Measurements from ENCODE around the gene WNT7B. TPM values are rescaled to one million over a fixed set of nuclear protein-coding genes. Genes with fewer than 3 reads are reported as not detected.

Gene WNT7B
- total RNA-seq, 2 experiments from 2014 or later, result not detected

DNA sequence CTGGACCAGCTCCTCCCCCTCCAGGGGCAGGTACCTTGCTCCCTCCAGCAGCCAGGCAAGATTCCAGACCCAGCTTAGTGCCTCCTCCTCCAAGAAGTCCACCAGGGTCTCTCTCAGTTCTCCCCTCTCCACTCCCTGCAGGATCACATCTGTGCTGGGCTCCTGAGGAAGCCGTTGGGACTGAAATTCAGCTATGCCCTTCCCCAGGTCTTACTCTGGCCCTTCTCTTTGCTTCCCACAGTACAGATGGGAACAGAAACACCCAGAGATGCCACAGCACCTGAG is 14.6 kb downstream of the WNT7B start:
- Mint-ChIP-seq H3K27me3 (peaks cover 7% of the 10 kb centered on the region), H3K36me3 (ENCODE audit: low read depth) (no peaks in the 10 kb centered on the region), H3K4me3 (no peak overlapping the region), H3K4me1 (ENCODE audit: low read depth) (no peaks in the 10 kb centered on the region), H3K9me3 (no peaks in the 10 kb centered on the region), H3K27ac (no peak overlapping the region)
- Histone ChIP-seq H3K9me3 (ENCODE audit: control insufficient read depth in 1 of 2, insufficient read depth in 1 of 2, low read length in 2 of 2) (peaks cover 0 to 3% of the 10 kb centered on the region in 2 experiments), H3K27me3 (ENCODE audit: control insufficient read depth in 1 of 2, insufficient read depth in 2 of 2, low read length in 2 of 2) (peaks cover 0 to 2% of the 10 kb centered on the region in 2 experiments), H3K27ac (ENCODE audit: low read depth in 1 of 2, low read length in 2 of 2) (no peak overlapping the region), H3K4me1 (ENCODE audit: insufficient read depth, low read length) (no peaks in the 10 kb centered on the region), H3K4me3 (ENCODE audit: low read length) (no peak overlapping the region), H3K36me3 (ENCODE audit: insufficient read depth, low read length) (no peaks in the 10 kb centered on the region)
- TF ChIP-seq CTCF (IDR thresholded peaks at IDR 0.05), result no peak
- no peak for DNase-seq
- ChIA-PET POLR2A (no interaction called here), CTCF (no interaction called here)
- intact Hi-C loops (cut with DNase I, micrococcal nuclease), result no loop called here
- no peak for ATAC-seq (ENCODE audit: poor library complexity)

DNA sequence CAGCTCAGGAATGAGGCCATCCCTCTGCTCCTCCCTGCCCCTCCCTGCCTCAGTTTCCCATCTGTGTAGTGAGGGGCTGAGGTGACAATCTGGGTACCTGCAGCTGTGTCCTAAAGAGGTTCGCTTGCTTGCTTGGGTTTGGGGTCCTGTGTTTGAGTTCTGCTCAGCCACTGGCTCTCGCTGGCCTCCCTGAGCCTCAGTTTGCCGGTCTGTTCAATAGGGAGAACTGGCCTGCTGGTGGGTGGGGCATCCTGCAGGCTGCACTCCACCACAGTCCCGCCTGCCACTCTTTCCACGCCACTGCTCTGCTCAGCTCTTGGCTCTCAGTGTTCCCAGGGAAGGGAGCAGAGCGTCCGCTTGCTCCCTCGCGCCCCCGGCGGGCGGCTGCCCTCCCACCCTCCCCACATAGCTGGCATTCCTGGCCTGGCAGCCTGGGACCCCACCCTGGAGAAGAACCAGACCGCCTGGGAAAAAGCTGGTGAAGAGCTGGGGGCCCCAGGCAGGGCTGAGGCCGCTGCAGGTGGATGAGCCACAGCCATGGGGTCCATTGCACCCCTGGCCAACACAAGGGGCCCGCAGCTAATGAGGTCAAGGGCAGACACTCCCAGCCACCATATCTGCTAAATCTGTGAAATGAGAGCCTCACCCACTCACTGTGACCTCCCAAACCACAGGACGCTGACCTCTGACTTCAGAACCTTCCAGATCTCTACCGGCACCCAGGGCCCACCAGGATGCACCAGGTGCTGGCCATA is 15.1 kb downstream of the WNT7B start:
- ChIA-PET CTCF (no interaction called here), POLR2A (no interaction called here)
- ATAC-seq (ENCODE audit: poor library complexity) (no peak), DNase-seq (no peak)
- Histone ChIP-seq H3K27me3 (ENCODE audit: control insufficient read depth in 1 of 2, insufficient read depth in 2 of 2, low read length in 2 of 2) (peaks cover 0 to 2% of the 10 kb centered on the region in 2 experiments), H3K27ac (ENCODE audit: low read depth in 1 of 2, low read length in 2 of 2) (no peak overlapping the region), H3K4me1 (ENCODE audit: insufficient read depth, low read length) (no peaks in the 10 kb centered on the region), H3K36me3 (ENCODE audit: insufficient read depth, low read length) (no peaks in the 10 kb centered on the region), H3K9me3 (ENCODE audit: control insufficient read depth in 1 of 2, insufficient read depth in 1 of 2, low read length in 2 of 2) (no peaks in the 10 kb centered on the region), H3K4me3 (ENCODE audit: low read length) (no peak overlapping the region)
- Mint-ChIP-seq H3K27ac (no peak overlapping the region), H3K9me3 (no peaks in the 10 kb centered on the region), H3K27me3 (peaks cover 7% of the 10 kb centered on the region), H3K36me3 (ENCODE audit: low read depth) (no peaks in the 10 kb centered on the region), H3K4me3 (no peak overlapping the region), H3K4me1 (ENCODE audit: low read depth) (no peaks in the 10 kb centered on the region)
- intact Hi-C loops (cut with DNase I, micrococcal nuclease), result no loop called here
- no peak for TF ChIP-seq CTCF (IDR thresholded peaks at IDR 0.05)

DNA sequence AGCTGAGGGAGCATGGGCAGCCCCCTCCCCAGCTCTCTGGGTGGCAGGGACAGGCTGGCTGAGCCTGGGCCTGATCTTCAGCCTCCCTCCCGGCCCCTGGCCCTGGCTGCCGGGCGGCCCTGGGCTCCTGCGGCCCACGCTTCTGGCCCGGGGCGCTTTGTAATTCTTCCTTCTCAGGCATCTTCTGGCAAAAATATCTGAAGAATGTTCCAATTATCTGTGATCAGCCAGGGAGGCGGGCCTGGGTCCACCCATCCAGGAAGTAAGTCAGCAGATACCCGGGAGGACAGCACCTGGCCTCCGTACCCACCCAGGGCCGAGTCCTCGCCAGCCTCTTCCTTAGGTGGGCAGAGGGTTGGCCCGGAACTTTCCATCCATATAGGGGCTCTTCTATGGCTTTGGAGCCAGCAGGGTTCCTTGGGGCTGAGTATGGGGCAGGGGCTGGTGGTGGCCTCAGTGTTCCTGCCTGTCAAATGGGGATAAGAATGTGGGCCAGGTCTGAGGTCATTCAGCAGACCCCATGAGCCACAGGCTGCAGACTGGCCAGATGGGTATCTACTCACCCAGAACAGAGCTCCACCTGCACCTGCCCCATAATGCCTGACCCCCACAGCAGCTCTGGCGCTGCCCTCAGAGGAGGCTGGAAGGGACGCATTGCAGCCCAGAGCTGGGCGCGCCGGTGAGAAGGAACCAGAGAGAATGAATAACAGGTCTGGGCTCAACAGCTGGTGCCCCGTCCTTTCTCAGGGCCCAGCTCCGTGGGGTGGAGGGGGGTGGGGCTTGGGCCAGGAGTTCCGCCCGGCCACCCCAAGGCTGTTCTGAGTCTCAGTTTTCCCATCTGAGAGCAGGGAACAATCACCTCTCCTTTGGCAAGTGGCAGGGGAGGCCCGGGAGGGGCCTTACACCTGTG is 16.2 kb downstream of the WNT7B start:
- H3K9me3 Mint-ChIP-seq, result no peaks in the 10 kb centered on the region
- H3K36me3 Mint-ChIP-seq (ENCODE audit: low read depth), result no peaks in the 10 kb centered on the region
- TF ChIP-seq CTCF (IDR thresholded peaks at IDR 0.05), result no peak
- Histone ChIP-seq H3K4me1 (ENCODE audit: insufficient read depth, low read length) (no peaks in the 10 kb centered on the region), H3K4me3 (ENCODE audit: low read length) (no peak overlapping the region), H3K9me3 (ENCODE audit: control insufficient read depth in 1 of 2, insufficient read depth in 1 of 2, low read length in 2 of 2) (no peaks in the 10 kb centered on the region), H3K27me3 (ENCODE audit: control insufficient read depth in 1 of 2, insufficient read depth in 2 of 2, low read length in 2 of 2) (no peaks in the 10 kb centered on the region), H3K27ac (ENCODE audit: low read depth in 1 of 2, low read length in 2 of 2) (no peak overlapping the region), H3K36me3 (ENCODE audit: insufficient read depth, low read length) (no peaks in the 10 kb centered on the region)
- no peak overlapping the region for H3K27ac Mint-ChIP-seq
- ChIA-PET CTCF (no interaction called here), POLR2A (no interaction called here)
- intact Hi-C loops (cut with DNase I, micrococcal nuclease), result no loop called here
- H3K4me1 Mint-ChIP-seq (ENCODE audit: low read depth), result no peaks in the 10 kb centered on the region
- peaks cover 7% of the 10 kb centered on the region for H3K27me3 Mint-ChIP-seq
- no peak overlapping the region for H3K4me3 Mint-ChIP-seq
- ATAC-seq (ENCODE audit: poor library complexity), result no peak
- DNase-seq, result no peak

Measured in CD4-positive, alpha-beta T cell (primary cell).